Measurements from ENCODE around the gene KLF13. TPM values are rescaled to one million over a fixed set of nuclear protein-coding genes. Genes with fewer than 3 reads are reported as not detected.

The KLF13 gene
- total RNA-seq, 1 experiment from 2014 or later = 78.6 TPM

DNA sequence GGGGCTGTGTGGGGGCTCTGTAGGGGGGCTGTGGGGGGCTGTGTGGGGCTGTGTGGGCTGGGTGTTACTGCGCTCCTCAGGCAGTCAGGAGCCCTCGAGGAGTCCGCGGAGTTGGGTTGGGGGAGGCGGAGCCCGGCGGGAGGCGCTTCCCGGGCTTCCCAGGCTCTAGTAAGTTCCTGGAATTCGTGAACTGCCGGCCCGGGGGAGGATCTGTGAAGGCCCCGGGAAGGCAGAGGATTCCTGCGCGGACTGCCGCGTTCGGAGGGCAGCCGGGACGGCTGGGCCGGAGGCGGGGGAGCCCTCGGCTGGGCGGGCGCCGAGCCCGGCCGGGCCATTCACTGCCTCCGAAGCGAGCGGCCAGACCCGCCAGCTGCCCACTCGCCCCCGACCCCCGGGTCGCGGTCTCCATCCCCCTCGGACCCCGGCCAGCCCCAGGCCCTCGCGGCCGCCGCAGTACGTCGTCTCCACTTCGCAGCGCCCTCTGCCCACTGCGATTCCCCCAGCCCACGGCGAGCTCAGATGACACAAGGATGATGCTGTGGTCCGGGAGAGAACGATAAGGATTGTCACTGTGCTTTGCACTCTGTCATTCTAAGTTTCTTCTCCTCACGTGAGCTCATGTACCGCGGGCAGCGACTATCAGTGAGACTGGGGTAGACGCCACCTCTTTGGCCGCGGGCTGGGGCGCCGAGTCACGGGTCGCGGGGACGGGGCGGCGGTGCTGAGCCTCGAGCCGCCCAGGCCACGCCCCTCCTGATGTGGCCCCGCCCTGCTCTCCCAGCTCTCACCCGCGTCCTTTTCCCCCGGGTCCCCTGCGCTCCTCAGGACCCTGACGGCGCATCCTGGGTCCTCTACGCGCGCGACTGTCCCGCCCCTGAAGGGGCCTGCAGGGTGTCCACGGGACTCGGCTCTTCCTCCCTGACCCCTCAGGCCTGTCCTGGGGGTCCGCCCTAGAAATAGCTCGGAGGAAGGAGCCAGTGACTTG is 65.3 kb downstream of the KLF13 start:
- Histone ChIP-seq H3K9me3 (ENCODE audit: control insufficient read depth, insufficient read depth, low read depth, low read length) (no peaks in the 10 kb centered on the region), H3K4me1 (ENCODE audit: control insufficient read depth, insufficient read depth, low read length) (peaks cover 9% of the 10 kb centered on the region), H3K27me3 (ENCODE audit: control insufficient read depth, insufficient read depth, low read length) (no peaks in the 10 kb centered on the region), H3K36me3 (ENCODE audit: control insufficient read depth, insufficient read depth, low read length) (no peaks in the 10 kb centered on the region), H3K27ac (ENCODE audit: low read length) (no peak overlapping the region), H3K4me3 (ENCODE audit: low read depth in 2 of 2, low read length in 2 of 2) (peak overlapping the region; percentile 56 to 80)
- ChIA-PET POLR2A (no interaction called here), CTCF (no interaction called here)
- intact Hi-C loops (cut with micrococcal nuclease; ENCODE audit: unreplicated experiment) (no loop called here), in situ Hi-C loops (cut with HindIII; ENCODE audit: low pct_unique_long_range_greater_than_20kb, low sequenced_read_pairs) (no loop called here)
- no TSS peak for BruUV-seq (replicated peaks)
- DNase-seq (ENCODE audit: low read depth, low spot score) (peak; percentile 4), ATAC-seq (peak; percentile 87)
- TF ChIP-seq TCF7L2 (IDR thresholded peaks at IDR 0.05; ENCODE audit: low read depth, low read length) (no peak), SIN3A (IDR thresholded peaks at IDR 0.05; ENCODE audit: borderline replicate concordance, insufficient read depth, low read depth, low read length) (peak; percentile 31; the same call in 1 of the 2 replicates)

DNA sequence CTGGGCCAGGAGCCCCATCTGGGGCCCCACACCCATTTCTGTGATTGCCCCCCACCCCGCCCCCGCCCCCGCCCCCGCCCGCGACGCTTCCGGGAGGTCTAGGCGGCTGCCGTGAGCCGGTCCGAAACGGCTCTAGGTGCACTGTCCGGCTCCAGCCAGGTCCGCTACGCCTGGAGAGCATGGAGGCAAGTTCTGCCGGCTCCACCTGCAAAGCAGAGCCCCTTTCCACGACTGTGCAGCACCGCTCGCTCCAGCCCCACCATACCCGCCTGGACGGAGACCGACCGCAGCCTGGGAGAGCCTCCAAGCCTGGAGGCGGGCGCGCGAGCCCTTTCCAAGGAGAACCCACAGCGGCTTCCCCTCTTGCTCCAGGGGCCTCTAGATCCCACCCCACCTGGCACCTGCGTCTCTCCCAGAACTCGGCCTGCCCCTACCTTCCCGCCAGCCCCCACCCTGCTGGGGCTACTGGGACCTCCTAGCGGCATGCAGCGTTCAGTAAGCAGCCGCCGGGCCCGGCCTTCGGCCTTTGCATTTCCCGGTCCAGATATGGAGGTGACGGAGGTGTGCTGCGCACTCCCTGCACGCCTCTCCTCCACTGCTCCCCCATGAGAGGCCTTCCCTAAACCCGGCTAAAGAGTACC is 66.2 kb downstream of the KLF13 start:
- no peak overlapping the region for H3K27ac ChIP-seq (ENCODE audit: low read length)
- no peaks in the 10 kb centered on the region for H3K27me3 ChIP-seq (ENCODE audit: control insufficient read depth, insufficient read depth, low read length)
- DNase-seq (ENCODE audit: low read depth, low spot score) = no peak
- peaks cover 10% of the 10 kb centered on the region for H3K4me1 ChIP-seq (ENCODE audit: control insufficient read depth, insufficient read depth, low read length)
- ChIA-PET CTCF (no interaction called here), POLR2A (no interaction called here)
- in situ Hi-C loops (cut with HindIII; ENCODE audit: low pct_unique_long_range_greater_than_20kb, low sequenced_read_pairs) = no loop called here
- intact Hi-C loops (cut with micrococcal nuclease; ENCODE audit: unreplicated experiment) = no loop called here
- BruUV-seq (replicated peaks) = no TSS peak
- H3K4me3 ChIP-seq (ENCODE audit: low read depth in 2 of 2, low read length in 2 of 2) = peak overlapping the region; percentile 56 to 80
- TF ChIP-seq SIN3A (IDR thresholded peaks at IDR 0.05; ENCODE audit: borderline replicate concordance, insufficient read depth, low read depth, low read length) (no peak), POLR2AphosphoS5 (IDR thresholded peaks at IDR 0.05; ENCODE audit: low read depth, low read length) (no peak), TCF7L2 (IDR thresholded peaks at IDR 0.05; ENCODE audit: low read depth, low read length) (no peak)
- TF ChIP-seq, protein P1, sequence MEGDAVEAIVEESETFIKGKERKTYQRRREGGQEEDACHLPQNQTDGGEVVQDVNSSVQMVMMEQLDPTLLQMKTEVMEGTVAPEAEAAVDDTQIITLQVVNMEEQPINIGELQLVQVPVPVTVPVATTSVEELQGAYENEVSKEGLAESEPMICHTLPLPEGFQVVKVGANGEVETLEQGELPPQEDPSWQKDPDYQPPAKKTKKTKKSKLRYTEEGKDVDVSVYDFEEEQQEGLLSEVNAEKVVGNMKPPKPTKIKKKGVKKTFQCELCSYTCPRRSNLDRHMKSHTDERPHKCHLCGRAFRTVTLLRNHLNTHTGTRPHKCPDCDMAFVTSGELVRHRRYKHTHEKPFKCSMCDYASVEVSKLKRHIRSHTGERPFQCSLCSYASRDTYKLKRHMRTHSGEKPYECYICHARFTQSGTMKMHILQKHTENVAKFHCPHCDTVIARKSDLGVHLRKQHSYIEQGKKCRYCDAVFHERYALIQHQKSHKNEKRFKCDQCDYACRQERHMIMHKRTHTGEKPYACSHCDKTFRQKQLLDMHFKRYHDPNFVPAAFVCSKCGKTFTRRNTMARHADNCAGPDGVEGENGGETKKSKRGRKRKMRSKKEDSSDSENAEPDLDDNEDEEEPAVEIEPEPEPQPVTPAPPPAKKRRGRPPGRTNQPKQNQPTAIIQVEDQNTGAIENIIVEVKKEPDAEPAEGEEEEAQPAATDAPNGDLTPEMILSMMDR (IDR thresholded peaks at IDR 0.05) = no peak
- TF ChIP-seq, protein P2, sequence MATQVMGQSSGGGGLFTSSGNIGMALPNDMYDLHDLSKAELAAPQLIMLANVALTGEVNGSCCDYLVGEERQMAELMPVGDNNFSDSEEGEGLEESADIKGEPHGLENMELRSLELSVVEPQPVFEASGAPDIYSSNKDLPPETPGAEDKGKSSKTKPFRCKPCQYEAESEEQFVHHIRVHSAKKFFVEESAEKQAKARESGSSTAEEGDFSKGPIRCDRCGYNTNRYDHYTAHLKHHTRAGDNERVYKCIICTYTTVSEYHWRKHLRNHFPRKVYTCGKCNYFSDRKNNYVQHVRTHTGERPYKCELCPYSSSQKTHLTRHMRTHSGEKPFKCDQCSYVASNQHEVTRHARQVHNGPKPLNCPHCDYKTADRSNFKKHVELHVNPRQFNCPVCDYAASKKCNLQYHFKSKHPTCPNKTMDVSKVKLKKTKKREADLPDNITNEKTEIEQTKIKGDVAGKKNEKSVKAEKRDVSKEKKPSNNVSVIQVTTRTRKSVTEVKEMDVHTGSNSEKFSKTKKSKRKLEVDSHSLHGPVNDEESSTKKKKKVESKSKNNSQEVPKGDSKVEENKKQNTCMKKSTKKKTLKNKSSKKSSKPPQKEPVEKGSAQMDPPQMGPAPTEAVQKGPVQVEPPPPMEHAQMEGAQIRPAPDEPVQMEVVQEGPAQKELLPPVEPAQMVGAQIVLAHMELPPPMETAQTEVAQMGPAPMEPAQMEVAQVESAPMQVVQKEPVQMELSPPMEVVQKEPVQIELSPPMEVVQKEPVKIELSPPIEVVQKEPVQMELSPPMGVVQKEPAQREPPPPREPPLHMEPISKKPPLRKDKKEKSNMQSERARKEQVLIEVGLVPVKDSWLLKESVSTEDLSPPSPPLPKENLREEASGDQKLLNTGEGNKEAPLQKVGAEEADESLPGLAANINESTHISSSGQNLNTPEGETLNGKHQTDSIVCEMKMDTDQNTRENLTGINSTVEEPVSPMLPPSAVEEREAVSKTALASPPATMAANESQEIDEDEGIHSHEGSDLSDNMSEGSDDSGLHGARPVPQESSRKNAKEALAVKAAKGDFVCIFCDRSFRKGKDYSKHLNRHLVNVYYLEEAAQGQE (IDR thresholded peaks at IDR 0.05; ENCODE audit: insufficient read depth in 1 of 2, low read depth in 2 of 2, low read length in 1 of 2) = no peak
- no peaks in the 10 kb centered on the region for H3K36me3 ChIP-seq (ENCODE audit: control insufficient read depth, insufficient read depth, low read length)
- no peaks in the 10 kb centered on the region for H3K9me3 ChIP-seq (ENCODE audit: control insufficient read depth, insufficient read depth, low read depth, low read length)
- peak; percentile 37 for ATAC-seq
